ENCODE data around the gene PNPLA6. TPM values are rescaled to one million over a fixed set of nuclear protein-coding genes. Genes with fewer than 3 reads are reported as not detected.

PNPLA6 gene
- total RNA-seq, 4 donors from 2014 or later: 32.4 to 75.4 (median 53.3) TPM

GRCh38 chr19:7598180-7598579 lies 62.7 kb downstream of the PNPLA6 start:
- no peak for TF ChIP-seq CTCF (IDR thresholded peaks at IDR 0.05; ENCODE audit: low read depth)

- TF ChIP-seq CTCF (IDR thresholded peaks at IDR 0.05; ENCODE audit: low read depth): no peak
Observed at GRCh38 chr19:7600721-7601120, 65.2 kb downstream of the PNPLA6 start.

GRCh38 chr19:7602240-7602934 lies 66.9 kb downstream of the PNPLA6 start:
- no peak for TF ChIP-seq CTCF (IDR thresholded peaks at IDR 0.05; ENCODE audit: low read depth)

GRCh38 chr19:7602935-7603497 lies 67.5 kb downstream of the PNPLA6 start:
- TF ChIP-seq CTCF (IDR thresholded peaks at IDR 0.05; ENCODE audit: low read depth): no peak

GRCh38 chr19:7603919-7604318 lies 68.4 kb downstream of the PNPLA6 start:
- no peak for TF ChIP-seq CTCF (IDR thresholded peaks at IDR 0.05; ENCODE audit: low read depth)

- TF ChIP-seq CTCF (IDR thresholded peaks at IDR 0.05; ENCODE audit: low read depth): no peak
Observed at GRCh38 chr19:7605490-7606222, 70.1 kb downstream of the PNPLA6 start.

- TF ChIP-seq CTCF (IDR thresholded peaks at IDR 0.05; ENCODE audit: low read depth): no peak
Observed at GRCh38 chr19:7606289-7606688, 70.8 kb downstream of the PNPLA6 start.
